GM23338 (cell line): Measurements from ENCODE around the gene FBN2. TPM values are rescaled to one million over a fixed set of nuclear protein-coding genes. Genes with fewer than 3 reads are reported as not detected.

Source experiments
- ATAC-seq: fragments of 200-7000 bp; cut with Tn5 transposase; 3 replicates; pipeline ENCODE4 v1.9.1; 2020
- DNase-seq: peaks from one replicate; pipeline ENCODE4 v3.0.0-alpha.2; 2015; ENCODE audit warnings: low spot score
- H2AFZ ChIP-seq: fragments of 200-600 bp; sonication (generic); 2 replicates; pipeline ENCODE4 v1.8.0; 2016; ENCODE audit warnings: antibody characterized with exemption, mild to moderate bottlenecking, moderate library complexity
- H3F3A ChIP-seq: fragments of 200-600 bp; sonication (generic); replicated peaks from 2 replicates; pipeline ENCODE4 v1.8.0; 2017; ENCODE audit warnings: antibody characterized with exemption, mixed run types, low read depth
- H3K27ac ChIP-seq: fragments of 200-600 bp; sonication (generic); 2 replicates; pipeline ENCODE4 v1.6.1; 2016; ENCODE audit warnings: low read depth
- H3K27me3 ChIP-seq: fragments of 200-600 bp; sonication (generic); 2 replicates; pipeline ENCODE4 v1.8.0; 2016; ENCODE audit warnings: mild to moderate bottlenecking, mixed run types, moderate library complexity; ENCODE audit not compliant: insufficient read depth
- H3K36me3 ChIP-seq: fragments of 200-600 bp; sonication (generic); 2 replicates; pipeline ENCODE4 v1.8.0; 2016; ENCODE audit warnings: mild to moderate bottlenecking; ENCODE audit not compliant: insufficient read depth
- H3K4me1 ChIP-seq: fragments of 200-600 bp; sonication (generic); 2 replicates; pipeline ENCODE4 v1.8.0; 2016; ENCODE audit warnings: mild to moderate bottlenecking, moderate library complexity; ENCODE audit not compliant: insufficient read depth
- H3K4me2 ChIP-seq: fragments of 200-600 bp; sonication (generic); 2 replicates; pipeline ENCODE4 v1.7.1; 2017; ENCODE audit warnings: mixed run types
- H3K4me3 ChIP-seq: fragments of 200-600 bp; sonication (generic); 2 replicates; pipeline ENCODE4 v1.6.1; 2016; ENCODE audit warnings: mixed run types
- H3K79me2 ChIP-seq: fragments of 200-600 bp; sonication (generic); replicated peaks from 2 replicates; pipeline ENCODE4 v1.8.0; 2017; ENCODE audit warnings: mild to moderate bottlenecking; ENCODE audit not compliant: insufficient read depth
- H3K9me2 ChIP-seq: fragments of 200-600 bp; sonication (generic); 2 replicates; pipeline ENCODE4 v1.8.0; 2017; ENCODE audit not compliant: insufficient read depth
- H4K20me1 ChIP-seq: fragments of 200-600 bp; sonication (generic); replicated peaks from 2 replicates; pipeline ENCODE4 v1.8.0; 2017; ENCODE audit warnings: mild to moderate bottlenecking; ENCODE audit not compliant: insufficient read depth
- H3K27ac Mint-ChIP-seq: 2 replicates; pipeline ENCODE4 v1.8.0; 2020; ENCODE audit warnings: inconsistent platforms, mild to moderate bottlenecking, moderate library complexity, mixed read lengths
- H3K27me3 Mint-ChIP-seq: 3 replicates; pipeline ENCODE4 v1.8.0; 2022; ENCODE audit warnings: low read depth, mild to moderate bottlenecking, moderate library complexity, mixed read lengths, inconsistent platforms; ENCODE audit not compliant: insufficient read depth, poor library complexity
- H3K36me3 Mint-ChIP-seq: 3 replicates; pipeline ENCODE4 v1.8.0; 2021; ENCODE audit warnings: low read depth, mild to moderate bottlenecking, inconsistent platforms, moderate library complexity, mixed read lengths
- H3K4me1 Mint-ChIP-seq: 3 replicates; pipeline ENCODE4 v1.8.0; 2020; ENCODE audit warnings: mild to moderate bottlenecking, inconsistent platforms, mixed read lengths
- H3K4me3 Mint-ChIP-seq: 3 replicates; pipeline ENCODE4 v1.8.0; 2021; ENCODE audit warnings: moderate library complexity, mild to moderate bottlenecking, inconsistent platforms, mixed read lengths
- H3K9me3 Mint-ChIP-seq: 3 replicates; pipeline ENCODE4 v1.8.0; 2020; ENCODE audit warnings: moderate library complexity, mild to moderate bottlenecking, inconsistent platforms, mixed read lengths
- CREB1 ChIP-seq: fragments of 250-450 bp; sonication (Bioruptor Pico); IDR thresholded peaks from 2 replicates; pipeline ENCODE4 v1.5.0; 2020; ENCODE audit warnings: low read depth, mild to moderate bottlenecking, moderate library complexity
- CTCF ChIP-seq, 2 experiments: fragments of 200-600 bp in 1 of 2; sonication (generic) in 1 of 2; conservative IDR thresholded peaks; 2 replicates each; pipeline versions ENCODE4 v1.5.1 to v1.6.1; 2016 to 2017; ENCODE audit warnings: antibody characterized with exemption in 2 of 2, low read depth in 2 of 2, mild to moderate bottlenecking in 2 of 2, moderate library complexity in 1 of 2
- ETS1 ChIP-seq: IDR thresholded peaks from 2 replicates; pipeline ENCODE4 v1.6.1; 2016; ENCODE audit warnings: antibody characterized with exemption
- EZH2phosphoT487 ChIP-seq: fragments of 200-600 bp; sonication (generic); IDR thresholded peaks from one replicate; pipeline ENCODE4 v1.8.1; 2018; ENCODE audit warnings: antibody characterized with exemption; ENCODE audit not compliant: unreplicated experiment
- JUNB ChIP-seq: IDR thresholded peaks from one replicate; pipeline ENCODE4 v1.6.1; 2016; ENCODE audit warnings: antibody characterized with exemption; ENCODE audit not compliant: unreplicated experiment
- NANOG ChIP-seq: IDR thresholded peaks from 2 replicates; pipeline ENCODE4 v1.6.1; 2016; ENCODE audit warnings: antibody characterized with exemption, borderline replicate concordance
- POLR2AphosphoS5 ChIP-seq: IDR thresholded peaks from 2 replicates; pipeline ENCODE4 v1.6.1; 2016; ENCODE audit warnings: antibody characterized with exemption, low read depth
- REST ChIP-seq: IDR thresholded peaks from one replicate; pipeline ENCODE4 v1.6.1; 2018; ENCODE audit warnings: antibody characterized with exemption; ENCODE audit not compliant: unreplicated experiment
- STAT1 ChIP-seq: IDR thresholded peaks from one replicate; pipeline ENCODE4 v1.6.1; 2016; ENCODE audit warnings: antibody characterized with exemption; ENCODE audit not compliant: unreplicated experiment
- ZNF331 ChIP-seq: fragments of 250-450 bp; sonication (Bioruptor Pico); IDR thresholded peaks from 2 replicates; pipeline ENCODE4 v1.5.0; 2020; ENCODE audit warnings: low read depth, mild to moderate bottlenecking, moderate library complexity
- polyA plus RNA-seq: library from polyadenylated mRNA; unstranded; fragments of >200 nt; fragmentation: Nextera tagmentation; extraction: Ambion mirVana; gene quantifications from 2 replicates; pipeline ENCODE4 v1.2.1, GENCODE V29; 2016
- total RNA-seq: library from RNA; depleted of rRNA; stranded (reverse); fragments of >200 nt; shearing (Covaris generic); gene quantifications from 2 replicates; pipeline ENCODE4 v1.2.3, GENCODE V29; 2014

Gene FBN2
- total and polyA plus RNA-seq, 2 experiments from 2014 or later: 2.6 to 13.6 TPM

GRCh38 chr5:128435861-128436260 lies 102.2 kb downstream of the FBN2 start:
- Histone ChIP-seq H2AFZ (no peak overlapping the region), H3K27me3 (no peaks in the 10 kb centered on the region), H3K9me2 (no peaks in the 10 kb centered on the region), H3F3A (no peaks in the 10 kb centered on the region), H3K79me2 (no peaks in the 10 kb centered on the region), H3K4me2 (no peak overlapping the region), H3K4me1 (no peaks in the 10 kb centered on the region), H4K20me1 (no peaks in the 10 kb centered on the region), H3K27ac (no peak overlapping the region), H3K36me3 (no peaks in the 10 kb centered on the region), H3K4me3 (no peak overlapping the region)
- peaks cover 5% of the 10 kb centered on the region; the same call in 1 of the 3 replicates for H3K4me1 Mint-ChIP-seq
- TF ChIP-seq CREB1 (no peak), EZH2phosphoT487 (no peak), JUNB (no peak), NANOG (no peak), ZNF331 (CRISPR knock-in tag) (no peak)
- DNase-seq (no peak), ATAC-seq (no peak)
- no peaks in the 10 kb centered on the region for H3K27me3 Mint-ChIP-seq
- no peak overlapping the region for H3K27ac Mint-ChIP-seq
- no peak overlapping the region for H3K4me3 Mint-ChIP-seq
- no peaks in the 10 kb centered on the region for H3K36me3 Mint-ChIP-seq
- no peaks in the 10 kb centered on the region for H3K9me3 Mint-ChIP-seq

- no peak overlapping the region for H3K4me2 ChIP-seq
- no peak overlapping the region for H3K27ac ChIP-seq
- H3K27me3 ChIP-seq: no peaks in the 10 kb centered on the region
- H3K4me3 ChIP-seq: no peak overlapping the region
- no peak overlapping the region for H2AFZ ChIP-seq
- H3F3A ChIP-seq: no peaks in the 10 kb centered on the region
- H3K9me3 Mint-ChIP-seq: no peaks in the 10 kb centered on the region
- H3K36me3 Mint-ChIP-seq: no peaks in the 10 kb centered on the region
- no peaks in the 10 kb centered on the region for H3K79me2 ChIP-seq
- ATAC-seq: no peak
- no peaks in the 10 kb centered on the region for H3K9me2 ChIP-seq
- no peak for DNase-seq
- no peak overlapping the region for H3K27ac Mint-ChIP-seq
- H3K36me3 ChIP-seq: no peaks in the 10 kb centered on the region
- H3K27me3 Mint-ChIP-seq: no peaks in the 10 kb centered on the region
- no peak overlapping the region for H3K4me3 Mint-ChIP-seq
- H3K4me1 ChIP-seq: no peaks in the 10 kb centered on the region
- H3K4me1 Mint-ChIP-seq: peaks cover 5% of the 10 kb centered on the region; the same call in 1 of the 3 replicates
- no peaks in the 10 kb centered on the region for H4K20me1 ChIP-seq
- no peak for TF ChIP-seq NANOG
- no peak for TF ChIP-seq ZNF331 (CRISPR knock-in tag)
- no peak for TF ChIP-seq STAT1
- TF ChIP-seq REST: no peak
- TF ChIP-seq CTCF (conservative IDR thresholded peaks at IDR 0.05; ENCODE audit: low read depth in 2 of 2): no peak
- no peak for TF ChIP-seq ETS1
- no peak for TF ChIP-seq EZH2phosphoT487
- TF ChIP-seq CREB1: no peak
- no peak for TF ChIP-seq POLR2AphosphoS5
These were observed 103.1 kb downstream of the FBN2 start for GRCh38 chr5:128434993-128435392.
